Fibroblast of gingiva (primary cell): Measurements from ENCODE around the gene MTHFD2.
"Not testable (repeated sequence)": the region's sequence is repeated elsewhere in the genome, so short reads cannot be mapped to it uniquely, and the experiment has no call there.

Experiments
- DNase-seq: peaks from one replicate; pipeline ENCODE4 v3.0.0-alpha.2; 2011; ENCODE audit warnings: low read depth

Gene MTHFD2

GRCh38 chr2:74198461-74199274 lies at the start of gene MTHFD2:
Gene MTHFD2 (plus strand): TSS chr2:74198615. CDS start chr2:74198642, 27 bp downstream.
- DNase-seq, result peak; percentile 95

GRCh38 chr2:74149247-74149525 lies 49.2 kb upstream of the MTHFD2 start:
- DNase-seq, result no peak

GRCh38 chr2:74149570-74150319 lies 48.7 kb upstream of the MTHFD2 start:
- no peak for DNase-seq

- no peak for DNase-seq
These were observed 45.5 kb upstream of the MTHFD2 start for GRCh38 chr2:74152954-74153353.

GRCh38 chr2:74155830-74156229 lies 42.6 kb upstream of the MTHFD2 start:
- no peak for DNase-seq

- DNase-seq, result no peak
These were observed 35.5 kb upstream of the MTHFD2 start for GRCh38 chr2:74162951-74163350.

- no peak for DNase-seq
These were observed 33.7 kb upstream of the MTHFD2 start for GRCh38 chr2:74164761-74165160.

- no peak for DNase-seq
These were observed 29.7 kb upstream of the MTHFD2 start for GRCh38 chr2:74168739-74169138.

GRCh38 chr2:74174909-74175308 lies 23.5 kb upstream of the MTHFD2 start:
- DNase-seq, result no peak

GRCh38 chr2:74177696-74178095 lies 20.7 kb upstream of the MTHFD2 start:
- no peak for DNase-seq

GRCh38 chr2:74178211-74179062 lies 20.0 kb upstream of the MTHFD2 start, which contains the start of gene MOB1A:
Gene MOB1A (minus strand): TSS chr2:74178879. CDS start chr2:74178674, 205 bp downstream.
- DNase-seq, result peak; percentile 98

GRCh38 chr2:74179063-74179865 lies 19.2 kb upstream of the MTHFD2 start:
- peak; percentile 7 for DNase-seq

GRCh38 chr2:74181739-74182138 lies 16.7 kb upstream of the MTHFD2 start:
- peak; percentile 12 for DNase-seq

- no peak for DNase-seq
These were observed 14.5 kb upstream of the MTHFD2 start for GRCh38 chr2:74183878-74184277.

GRCh38 chr2:74186038-74186437 lies 12.4 kb upstream of the MTHFD2 start:
- DNase-seq, result no peak

- not testable (repeated sequence) for DNase-seq
These were observed 11.7 kb upstream of the MTHFD2 start for GRCh38 chr2:74186706-74187105.

- peak; percentile 72 for DNase-seq
These were observed 10.3 kb upstream of the MTHFD2 start for GRCh38 chr2:74188018-74188601.

GRCh38 chr2:74188696-74189095 lies 9.7 kb upstream of the MTHFD2 start:
- no peak for DNase-seq

- DNase-seq, result no peak
These were observed 6.6 kb upstream of the MTHFD2 start for GRCh38 chr2:74191596-74192380.

- no peak for DNase-seq
These were observed 3.6 kb upstream of the MTHFD2 start for GRCh38 chr2:74194799-74195198.
